K562 treated with DMSO at 1 percent for 4 hours (cell line): ENCODE results near the gene ENTREP1. TPM values are rescaled to one million over a fixed set of nuclear protein-coding genes. Genes with fewer than 3 reads are reported as not detected.

Experiments
- total RNA-seq: library from RNA; unstranded; fragments of 300-600 nt; gene quantifications from 2 replicates; pipeline ENCODE4 v1.2.3, GENCODE V29; 2022; ENCODE audit not compliant: insufficient read depth

The ENTREP1 gene
- total RNA-seq: not detected in 2 replicates

DNA sequence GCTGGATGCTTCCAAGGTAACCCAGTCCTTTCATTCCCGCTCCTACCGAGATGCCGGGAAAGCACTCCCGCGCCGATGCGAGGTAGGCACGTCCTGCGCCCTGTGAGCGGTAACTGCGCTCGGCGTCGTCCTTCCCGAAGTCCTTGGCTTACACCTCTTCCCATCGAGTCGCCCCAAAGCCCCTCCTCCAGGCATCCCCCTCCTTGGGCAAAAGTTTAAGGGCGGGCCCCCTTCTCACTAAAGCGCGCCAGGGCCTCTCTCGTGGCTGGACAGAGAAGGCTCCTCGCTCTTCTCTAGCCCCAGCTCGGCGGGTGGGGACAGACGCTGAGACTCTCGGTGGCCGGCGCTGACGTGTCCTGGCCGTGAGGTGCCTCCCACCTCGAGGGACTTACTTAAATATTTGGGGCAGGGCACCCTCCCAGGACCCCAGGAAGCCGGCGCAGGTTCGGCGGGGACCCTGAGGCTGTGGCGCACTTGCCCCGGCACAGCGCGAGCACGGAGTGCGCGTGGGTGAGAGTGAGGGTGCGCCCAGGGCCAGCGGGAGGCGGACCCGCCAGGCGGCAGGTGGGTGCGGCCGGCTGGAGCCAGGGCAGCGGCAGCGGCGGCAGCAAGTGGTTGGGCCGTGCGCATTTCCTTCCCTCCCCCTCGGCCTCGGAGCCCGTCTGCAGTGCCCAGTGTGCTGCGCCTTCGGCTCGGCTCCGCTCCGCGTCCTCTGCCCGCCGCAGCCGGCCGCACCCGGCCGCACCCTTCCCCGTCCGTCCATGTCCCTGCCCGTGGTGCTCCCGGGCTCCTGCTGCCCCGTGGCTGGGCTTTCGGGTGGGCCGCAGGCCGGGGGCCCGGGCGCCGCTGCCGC lies at the start of gene ENTREP1:
Gene ENTREP1 (plus strand): TSS at position 667 of the 853 bp plus-strand sequence. CDS start 95 bp downstream, at position 762.

Other genes starting within 250 kb of the ENTREP1 start
- gene TJP2, start 150.9 kb upstream of the ENTREP1 start, total RNA-seq: 23.2 and 34.1 TPM in 2 replicates